Measurements from ENCODE around the gene FOXO1.
A peak's percentile ranks its signal among the peaks of the same experiment; 100 is the strongest.
"Not testable (repeated sequence)": the region's sequence is repeated elsewhere in the genome, so short reads cannot be mapped to it uniquely, and the experiment has no call there.

Gene FOXO1

GRCh38 chr13:40666045-40666932 lies at the start of gene FOXO1:
Gene FOXO1, minus strand, starts transcription at chr13:40666641. Its CDS starts 429 bp downstream, at chr13:40666212.
- ATAC-seq = peak; percentile 70
- DNase-seq = peak; percentile 91 to 94
- Mint-ChIP-seq H3K9me3 (no peaks in the 10 kb centered on the region), H3K4me1 (peaks cover 38% of the 10 kb centered on the region), H3K27me3 (no peaks in the 10 kb centered on the region), H3K27ac (peak within 1 kb of the TSS; percentile 97 to 99), H3K4me3 (peak within 1 kb of the TSS; percentile 98 to 100)

- H3K9me3 Mint-ChIP-seq = peaks cover 10 to 30% of the 10 kb centered on the region in 2 donors
- ATAC-seq, H3K27me3 Mint-ChIP-seq, DNase-seq, H3K27ac Mint-ChIP-seq, H3K4me3 Mint-ChIP-seq, H3K4me1 Mint-ChIP-seq: not testable (repeated sequence)
Observed at GRCh38 chr13:40714433-40714832, 48.0 kb upstream of the FOXO1 start.

GRCh38 chr13:40706439-40706838 lies 40.0 kb upstream of the FOXO1 start:
- ATAC-seq = peak; percentile 60
- peak overlapping the region in 1 of 2 donors; percentile 77 for H3K27ac Mint-ChIP-seq

GRCh38 chr13:40697711-40698110 lies 31.3 kb upstream of the FOXO1 start:
- H3K9me3 Mint-ChIP-seq = no peaks in the 10 kb centered on the region

More at GRCh38 chr13:40706439-40706838, 40.0 kb upstream of the FOXO1 start:
- H3K27me3 Mint-ChIP-seq = no peaks in the 10 kb centered on the region
- DNase-seq = no peak
- peaks cover 16% of the 10 kb centered on the region for H3K4me1 Mint-ChIP-seq
- peaks cover 31 to 40% of the 10 kb centered on the region in 2 donors for H3K9me3 Mint-ChIP-seq
- H3K4me3 Mint-ChIP-seq = no peak overlapping the region

GRCh38 chr13:40694426-40694825 lies 28.0 kb upstream of the FOXO1 start:
- Mint-ChIP-seq H3K27ac (no peak overlapping the region), H3K9me3 (no peaks in the 10 kb centered on the region), H3K27me3 (no peaks in the 10 kb centered on the region), H3K4me3 (no peak overlapping the region), H3K4me1 (no peaks in the 10 kb centered on the region)
- ATAC-seq = no peak
- DNase-seq = no peak

More at GRCh38 chr13:40697711-40698110, 31.3 kb upstream of the FOXO1 start:
- no peak overlapping the region for H3K27ac Mint-ChIP-seq
- H3K4me1 Mint-ChIP-seq = peaks cover 7% of the 10 kb centered on the region
- no peaks in the 10 kb centered on the region for H3K27me3 Mint-ChIP-seq
- DNase-seq = no peak
- no peak for ATAC-seq
- no peak overlapping the region for H3K4me3 Mint-ChIP-seq

- H3K27me3 Mint-ChIP-seq = no peaks in the 10 kb centered on the region
- DNase-seq (no peak), ATAC-seq (no peak)
- no peak overlapping the region for H3K4me3 Mint-ChIP-seq
- no peaks in the 10 kb centered on the region for H3K4me1 Mint-ChIP-seq
- H3K9me3 Mint-ChIP-seq = no peaks in the 10 kb centered on the region
- no peak overlapping the region for H3K27ac Mint-ChIP-seq
Observed at GRCh38 chr13:40692946-40693345, 26.5 kb upstream of the FOXO1 start.

GRCh38 chr13:40688781-40689180 lies 22.3 kb upstream of the FOXO1 start:
- Mint-ChIP-seq H3K4me1 (no peaks in the 10 kb centered on the region), H3K4me3 (no peak overlapping the region), H3K27ac (no peak overlapping the region), H3K9me3 (no peaks in the 10 kb centered on the region), H3K27me3 (no peaks in the 10 kb centered on the region)
- DNase-seq = no peak
- ATAC-seq = no peak

GRCh38 chr13:40682449-40683240 lies 16.2 kb upstream of the FOXO1 start:
- DNase-seq (no peak), ATAC-seq (peak; percentile 57)
- H3K4me3 Mint-ChIP-seq = peak overlapping the region in 1 of 2 donors; percentile 69
- no peaks in the 10 kb centered on the region for H3K27me3 Mint-ChIP-seq
- no peaks in the 10 kb centered on the region for H3K9me3 Mint-ChIP-seq
- H3K4me1 Mint-ChIP-seq = peaks cover 22% of the 10 kb centered on the region
- H3K27ac Mint-ChIP-seq = peak overlapping the region in 1 of 2 donors; percentile 76

GRCh38 chr13:40681341-40682146 lies 15.1 kb upstream of the FOXO1 start:
- peak overlapping the region; percentile 13 to 48 for H3K27ac Mint-ChIP-seq
- H3K9me3 Mint-ChIP-seq = no peaks in the 10 kb centered on the region
- ATAC-seq (no peak), DNase-seq (no peak)
- no peak overlapping the region for H3K4me3 Mint-ChIP-seq
- H3K27me3 Mint-ChIP-seq = no peaks in the 10 kb centered on the region
- H3K4me1 Mint-ChIP-seq = peaks cover 22% of the 10 kb centered on the region

- no peaks in the 10 kb centered on the region for H3K27me3 Mint-ChIP-seq
- no peak overlapping the region for H3K4me3 Mint-ChIP-seq
- H3K27ac Mint-ChIP-seq = no peak overlapping the region
- peaks cover 22% of the 10 kb centered on the region for H3K4me1 Mint-ChIP-seq
- no peaks in the 10 kb centered on the region for H3K9me3 Mint-ChIP-seq
- no peak for DNase-seq
- no peak for ATAC-seq
Observed at GRCh38 chr13:40680659-40681323, 14.3 kb upstream of the FOXO1 start.

- Mint-ChIP-seq H3K4me1 (peaks cover 23% of the 10 kb centered on the region), H3K27ac (no peak overlapping the region), H3K27me3 (no peaks in the 10 kb centered on the region), H3K4me3 (no peak overlapping the region), H3K9me3 (no peaks in the 10 kb centered on the region)
- ATAC-seq (no peak), DNase-seq (no peak)
Observed at GRCh38 chr13:40679480-40679985, 13.1 kb upstream of the FOXO1 start.

- Mint-ChIP-seq H3K27ac (no peak overlapping the region), H3K4me1 (peaks cover 36% of the 10 kb centered on the region), H3K27me3 (no peaks in the 10 kb centered on the region), H3K4me3 (no peak overlapping the region), H3K9me3 (no peaks in the 10 kb centered on the region)
- DNase-seq = no peak
- no peak for ATAC-seq
Observed at GRCh38 chr13:40677064-40677463, 10.6 kb upstream of the FOXO1 start.

GRCh38 chr13:40676007-40676406 lies 9.6 kb upstream of the FOXO1 start:
- no peak for DNase-seq
- H3K4me3 Mint-ChIP-seq = no peak overlapping the region
- no peaks in the 10 kb centered on the region for H3K9me3 Mint-ChIP-seq

GRCh38 chr13:40673414-40673813 lies 7.0 kb upstream of the FOXO1 start:
- H3K27me3 Mint-ChIP-seq = no peaks in the 10 kb centered on the region
- no peak overlapping the region for H3K4me3 Mint-ChIP-seq
- ATAC-seq (no peak), DNase-seq (no peak)
- H3K4me1 Mint-ChIP-seq = peaks cover 35% of the 10 kb centered on the region
- H3K27ac Mint-ChIP-seq = no peak overlapping the region
- H3K9me3 Mint-ChIP-seq = no peaks in the 10 kb centered on the region

More at GRCh38 chr13:40676007-40676406, 9.6 kb upstream of the FOXO1 start:
- Mint-ChIP-seq H3K4me1 (peaks cover 32% of the 10 kb centered on the region), H3K27ac (no peak overlapping the region), H3K27me3 (no peaks in the 10 kb centered on the region)
- no peak for ATAC-seq

Measured in stimulated activated naive CD8-positive, alpha-beta T cell treated with anti-CD3 and anti-CD28 coated beads, Interleukin-15, amount 100 ng/mL, for 72 hours (primary cell).